Heart left ventricle (tissue), 13 donors: Measurements from ENCODE around the gene SHC3.

Source experiments
- CTCF ChIP-seq, 12 donors: fragments of 200-600 bp; sonication (generic) in 4 of 12; IDR thresholded peaks; one replicate each; pipeline versions ENCODE4 v1.5.0 to v1.8.0; 2018 to 2022; ENCODE audit warnings: antibody characterized with exemption in 12 of 12, mild to moderate bottlenecking in 5 of 12
- POLR2A ChIP-seq, 2 donors: fragments of 450-650 bp; IDR thresholded peaks; one replicate each; pipeline ENCODE4 v1.6.1; 2017; ENCODE audit warnings: antibody characterized with exemption in 2 of 2, mild to moderate bottlenecking in 2 of 2, moderate library complexity in 2 of 2
- donor health status: ischemic (EF 13 %, LVEDD 7.1; RV severe dilation, severe dysfunction).
- donor health status: DM: no; HTN: yes; CAD: no.
- donor health status: DM: no; HTN: no; CAD: no.
- donor health status: ischemic (EF 25% LVEDD 6.9; RV normal size, moderate dysfunction).
- donor health status: ischemic (EF 25% LVEDD 5.7; RV mildly dilated, moderate dysfunction).
- donor health status: ischemic (EF 35%, LVEDD 5.7; RV mildly dilated, moderate dysfunction).
- donor health status: nonischemic (EF 11% LVEDD 7.7; RV severe dilation, severe dysfunction).
- donor health status: DM: yes; HTN: yes; CAD: no.
- donor health status: PGD.
- donor health status: ischemic (EF 29% LVEDD 5.4; RV normal size, mild dysfunction).
- donor health status: nonischemic (EF 23%, LVEDD 6.1; RV moderate dilation, normal function).

GRCh38 chr9:89012294-89013042 is 166.2 kb downstream of the SHC3 start:
- TF ChIP-seq CTCF (IDR thresholded peaks at IDR 0.05) (no peak), POLR2A (IDR thresholded peaks at IDR 0.05) (no peak)
